ENCODE measurements around the gene PDXK. TPM values are rescaled to one million over a fixed set of nuclear protein-coding genes. Genes with fewer than 3 reads are reported as not detected.

The PDXK gene
- total RNA-seq, 1 donor from 2014 or later: 81.1 TPM

DNA sequence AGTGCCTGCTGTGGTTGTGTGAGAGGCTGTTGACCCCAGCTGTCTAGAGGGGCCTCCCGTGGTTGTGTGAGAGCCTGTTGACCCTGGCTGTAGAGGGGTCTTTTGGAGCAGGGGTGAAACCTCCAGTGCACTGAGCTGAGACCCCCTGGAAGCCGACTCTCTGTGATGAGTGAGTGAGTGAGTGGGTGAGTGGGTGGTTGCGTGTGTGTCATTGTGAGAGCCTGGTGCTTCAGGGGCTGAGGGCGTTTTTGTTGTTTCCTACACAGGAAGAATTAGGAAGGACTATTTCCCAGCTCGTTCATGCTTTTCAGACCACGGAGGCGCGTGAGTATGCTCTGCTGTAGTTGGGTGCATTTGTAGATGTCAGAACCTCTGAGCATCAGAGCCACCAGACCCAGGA, 73.5 kb downstream of the PDXK start:
- Mint-ChIP-seq H3K4me3 (peak overlapping the region; percentile 44), H3K36me3 (peaks cover 29% of the 10 kb centered on the region), H3K9me3 (no peaks in the 10 kb centered on the region), H3K27me3 (ENCODE audit: low read depth) (no peaks in the 10 kb centered on the region), H3K4me1 (peaks cover 10% of the 10 kb centered on the region), H3K27ac (peak overlapping the region; percentile 12)
- TF ChIP-seq, protein P1, sequence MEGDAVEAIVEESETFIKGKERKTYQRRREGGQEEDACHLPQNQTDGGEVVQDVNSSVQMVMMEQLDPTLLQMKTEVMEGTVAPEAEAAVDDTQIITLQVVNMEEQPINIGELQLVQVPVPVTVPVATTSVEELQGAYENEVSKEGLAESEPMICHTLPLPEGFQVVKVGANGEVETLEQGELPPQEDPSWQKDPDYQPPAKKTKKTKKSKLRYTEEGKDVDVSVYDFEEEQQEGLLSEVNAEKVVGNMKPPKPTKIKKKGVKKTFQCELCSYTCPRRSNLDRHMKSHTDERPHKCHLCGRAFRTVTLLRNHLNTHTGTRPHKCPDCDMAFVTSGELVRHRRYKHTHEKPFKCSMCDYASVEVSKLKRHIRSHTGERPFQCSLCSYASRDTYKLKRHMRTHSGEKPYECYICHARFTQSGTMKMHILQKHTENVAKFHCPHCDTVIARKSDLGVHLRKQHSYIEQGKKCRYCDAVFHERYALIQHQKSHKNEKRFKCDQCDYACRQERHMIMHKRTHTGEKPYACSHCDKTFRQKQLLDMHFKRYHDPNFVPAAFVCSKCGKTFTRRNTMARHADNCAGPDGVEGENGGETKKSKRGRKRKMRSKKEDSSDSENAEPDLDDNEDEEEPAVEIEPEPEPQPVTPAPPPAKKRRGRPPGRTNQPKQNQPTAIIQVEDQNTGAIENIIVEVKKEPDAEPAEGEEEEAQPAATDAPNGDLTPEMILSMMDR (IDR thresholded peaks at IDR 0.05; ENCODE audit: unreplicated experiment): no peak
- DNase-seq (ENCODE audit: low spot score in 2 of 2, unreplicated experiment in 2 of 2): no peak

DNA sequence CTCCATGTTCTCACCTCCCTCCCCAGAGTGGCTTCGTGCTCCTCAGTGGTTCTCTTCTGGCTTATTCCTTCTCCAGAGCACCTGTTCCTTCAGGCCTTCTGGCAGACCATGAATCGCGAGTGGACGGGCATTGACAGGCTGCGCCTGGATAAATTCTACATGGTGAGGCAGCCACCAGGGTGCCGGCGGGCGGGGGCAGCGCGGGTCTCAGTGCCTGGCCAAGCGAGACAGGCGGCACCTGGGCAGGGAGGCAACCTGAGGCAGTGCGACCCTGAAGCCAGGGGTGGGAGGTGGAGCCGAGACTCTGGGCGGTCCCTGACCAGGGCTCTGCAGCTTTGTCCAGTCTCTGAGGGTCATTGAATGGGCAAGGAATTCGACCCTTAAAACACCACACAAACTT, 74.3 kb downstream of the PDXK start:
- Mint-ChIP-seq H3K27me3 (ENCODE audit: low read depth) (no peaks in the 10 kb centered on the region), H3K4me1 (peaks cover 10% of the 10 kb centered on the region), H3K4me3 (no peak overlapping the region), H3K36me3 (peaks cover 32% of the 10 kb centered on the region), H3K27ac (no peak overlapping the region), H3K9me3 (no peaks in the 10 kb centered on the region)
- TF ChIP-seq, protein P1 (IDR thresholded peaks at IDR 0.05; ENCODE audit: unreplicated experiment): no peak
- no peak for DNase-seq (ENCODE audit: low spot score in 2 of 2, unreplicated experiment in 2 of 2)

DNA sequence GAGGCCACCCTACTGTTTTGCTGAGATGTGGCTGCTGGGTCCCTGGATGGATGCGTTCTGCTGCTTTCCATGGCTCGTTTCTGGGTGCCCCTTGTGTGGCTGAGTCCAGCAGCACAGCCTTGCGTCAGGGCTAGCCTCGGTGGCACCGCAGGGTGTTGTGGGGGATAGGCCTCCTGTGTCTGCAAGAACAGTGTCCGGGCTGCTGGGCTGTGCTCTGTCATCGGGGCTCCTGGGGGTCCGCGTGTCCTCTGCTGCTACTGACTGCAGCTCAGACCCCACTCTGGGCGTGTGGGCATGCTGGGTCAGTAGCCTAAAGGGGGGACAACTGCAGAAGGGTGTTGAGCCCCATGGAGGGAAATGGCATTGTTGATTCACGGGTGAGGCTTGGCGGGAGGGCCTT, 75.4 kb downstream of the PDXK start:
- no peak for DNase-seq (ENCODE audit: low spot score in 2 of 2, unreplicated experiment in 2 of 2)
- Mint-ChIP-seq H3K27ac (no peak overlapping the region), H3K4me1 (peaks cover 10% of the 10 kb centered on the region), H3K9me3 (no peaks in the 10 kb centered on the region), H3K36me3 (peaks cover 38% of the 10 kb centered on the region), H3K4me3 (no peak overlapping the region), H3K27me3 (ENCODE audit: low read depth) (no peaks in the 10 kb centered on the region)
- TF ChIP-seq, protein P1 (IDR thresholded peaks at IDR 0.05; ENCODE audit: unreplicated experiment): no peak

DNA sequence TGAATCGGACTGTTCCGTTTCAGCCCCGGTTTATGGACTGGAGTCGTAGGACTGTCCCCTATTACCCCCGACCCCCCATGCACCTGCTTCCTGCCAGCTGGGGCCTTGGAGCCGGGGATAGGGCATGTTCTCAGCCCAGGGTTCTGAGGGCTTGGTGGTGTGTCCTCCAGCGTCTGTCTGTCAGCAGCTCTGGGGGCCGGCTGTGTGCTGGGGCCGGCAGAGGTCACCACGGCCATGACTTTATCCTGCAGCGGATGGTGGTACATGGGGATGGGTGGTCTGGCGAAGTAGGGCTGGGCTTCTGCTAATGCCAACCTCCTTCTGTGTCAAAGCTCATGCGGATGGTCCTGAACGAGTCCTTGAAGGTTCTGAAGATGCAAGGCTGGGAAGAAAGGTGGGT, 75.9 kb downstream of the PDXK start:
- TF ChIP-seq, protein P1 (IDR thresholded peaks at IDR 0.05; ENCODE audit: unreplicated experiment): no peak
- DNase-seq (ENCODE audit: low spot score in 2 of 2, unreplicated experiment in 2 of 2): no peak
- Mint-ChIP-seq H3K4me1 (peaks cover 9% of the 10 kb centered on the region), H3K9me3 (no peaks in the 10 kb centered on the region), H3K36me3 (peaks cover 38% of the 10 kb centered on the region), H3K4me3 (no peak overlapping the region), H3K27ac (no peak overlapping the region), H3K27me3 (ENCODE audit: low read depth) (no peaks in the 10 kb centered on the region)

DNA sequence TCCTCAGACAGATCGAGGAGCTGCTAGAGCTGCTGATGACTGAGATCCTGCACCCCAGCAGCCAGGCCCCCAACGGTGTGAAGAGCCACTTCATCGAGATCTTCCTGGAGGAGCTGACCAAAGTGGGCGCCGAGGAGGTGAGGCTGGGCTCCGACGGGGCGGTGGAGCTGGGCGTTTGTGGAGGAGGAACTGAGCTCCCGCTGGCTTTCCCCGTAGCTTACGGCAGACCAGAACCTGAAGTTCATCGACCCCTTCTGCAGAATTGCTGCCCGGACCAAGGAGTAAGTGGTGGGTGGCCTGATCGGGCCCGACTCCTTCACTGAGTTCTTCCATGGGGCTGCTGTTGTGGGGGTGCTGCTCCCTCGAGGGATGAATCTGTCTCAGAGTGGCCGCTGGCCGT, 78.5 kb downstream of the PDXK start:
- H3K9me3 Mint-ChIP-seq: no peaks in the 10 kb centered on the region
- H3K27ac Mint-ChIP-seq: no peak overlapping the region
- no peaks in the 10 kb centered on the region for H3K4me1 Mint-ChIP-seq
- H3K27me3 Mint-ChIP-seq (ENCODE audit: low read depth): no peaks in the 10 kb centered on the region
- TF ChIP-seq, protein P1 (IDR thresholded peaks at IDR 0.05; ENCODE audit: unreplicated experiment): no peak
- no peak overlapping the region for H3K4me3 Mint-ChIP-seq
- peaks cover 39% of the 10 kb centered on the region for H3K36me3 Mint-ChIP-seq
- no peak for DNase-seq (ENCODE audit: low spot score in 2 of 2, unreplicated experiment in 2 of 2)
